Kidney (tissue), 14 donors: ENCODE results near the gene SLC1A2. TPM values are rescaled to one million over a fixed set of nuclear protein-coding genes. Genes with fewer than 3 reads are reported as not detected.

Experiments
- DNase-seq, 5 donors: peaks; one replicate each; pipeline ENCODE4 v3.0.0-alpha.2; 2013 to 2020
- FAIRE-seq: peaks from 2 replicates; lab custom pipeline; 2012; peaks lifted over from hg19 to GRCh38; lab: Jason Lieb, UNC
- H3K27ac ChIP-seq, 2 donors: one replicate each; pipeline ENCODE4 v1.7.0; 2013; ENCODE audit warnings: low read depth in 2 of 2, low read length in 2 of 2, inconsistent platforms in 1 of 2
- H3K27me3 ChIP-seq: one replicate; pipeline ENCODE4 v1.7.1; 2013; ENCODE audit warnings: low read length, inconsistent platforms; ENCODE audit not compliant: control insufficient read depth, insufficient read depth
- H3K36me3 ChIP-seq, 3 donors: one replicate each; pipeline versions ENCODE4 v1.7.0 to v1.7.1; 2013; ENCODE audit warnings: low read length in 3 of 3, control low read depth in 1 of 3, inconsistent platforms in 1 of 3; ENCODE audit not compliant: insufficient read depth in 3 of 3, control insufficient read depth in 2 of 3
- H3K4me1 ChIP-seq, 3 donors: one replicate each; pipeline versions ENCODE4 v1.7.0 to v1.7.1; 2013; ENCODE audit warnings: low read length in 3 of 3, inconsistent platforms in 1 of 3, low read depth in 1 of 3; ENCODE audit not compliant: control insufficient read depth in 2 of 3, insufficient read depth in 2 of 3
- H3K4me3 ChIP-seq, 3 donors: one replicate each; pipeline versions ENCODE4 v1.7.0 to v1.8.1; 2013; ENCODE audit warnings: low read length in 3 of 3, control low read depth in 1 of 3, inconsistent platforms in 1 of 3
- H3K9ac ChIP-seq, 3 donors: one replicate each; pipeline versions ENCODE4 v1.7.0 to v1.7.1; 2013; ENCODE audit warnings: low read length in 3 of 3, control low read depth in 1 of 3, inconsistent platforms in 1 of 3
- H3K9me3 ChIP-seq, 3 donors: one replicate each; pipeline versions ENCODE4 v1.7.0 to v1.7.1; 2013; ENCODE audit warnings: low read length in 3 of 3, control low read depth in 1 of 3, inconsistent platforms in 1 of 3; ENCODE audit not compliant: control insufficient read depth in 2 of 3, insufficient read depth in 1 of 3
- intact Hi-C: fragments of 100-400 bp; cut with DNase I; formaldehyde crosslinking; loops from one replicate; pipeline ENCODE4 v1.11.1; 2022
- polyA plus RNA-seq: library from polyadenylated mRNA; stranded (reverse); fragments of 350-450 nt; fragmentation: Illumina TruSeq; extraction: RNeasy Lipid Tissue Mini Kit (QIAGEN cat#74804); gene quantifications from one replicate; pipeline ENCODE4 v1.2.3, GENCODE V29; 2014; ENCODE audit warnings: low read depth, low replicate concordance; ENCODE audit not compliant: insufficient read depth
- total RNA-seq: library from RNA; stranded (reverse); fragmentation: NEBNext Ultra II Directional; extraction: Animal tissue kit (Norgen Biotek cat#: 25700); gene quantifications from one replicate; pipeline ENCODE4 v1.2.1, GENCODE V29; 2021
- TF ChIP-seq, protein P1 (sequence below): IDR thresholded peaks from 3 replicates; pipeline ENCODE4 v1.5.1; 2012; ENCODE audit warnings: mild to moderate bottlenecking, moderate library complexity, borderline replicate concordance; ENCODE audit not compliant: insufficient read depth; ENCODE audit errors: extremely low read depth
- donor health status: control.
- donor health status: control.
- donor health status: control.
- donor health status: control.
- donor health status: control.
- donor health status: DM: yes; HTN: yes; CAD: no.
- donor health status: Normal renal cell carcinoma (clear cell type).

Gene SLC1A2
- total and polyA plus RNA-seq, 2 donors from 2014 or later = 0.11 to 0.28 TPM

DNA sequence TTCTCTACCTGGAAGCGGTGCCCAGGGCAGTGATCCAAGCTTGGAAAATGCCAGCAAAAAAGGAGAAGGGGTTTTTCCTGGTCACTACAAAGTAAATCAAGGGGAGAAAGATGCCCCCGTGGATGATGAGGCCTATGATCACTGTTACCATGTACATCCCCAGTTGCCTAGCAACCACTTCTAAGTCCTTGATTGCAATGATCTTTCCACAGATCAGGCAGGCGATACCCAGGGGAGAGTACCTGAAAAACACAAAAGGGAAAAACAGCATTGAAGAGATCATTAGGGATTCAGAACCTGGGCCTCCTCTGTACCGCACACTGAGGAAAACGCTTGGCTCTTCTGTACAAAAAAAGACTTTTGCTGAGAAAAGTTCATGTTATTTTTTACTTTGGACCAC is 127.1 kb downstream of the SLC1A2 start:
- Histone ChIP-seq H3K36me3 (no peaks in the 10 kb centered on the region), H3K9ac (no peak overlapping the region), H3K9me3 (no peaks in the 10 kb centered on the region), H3K27ac (no peak overlapping the region), H3K27me3 (no peaks in the 10 kb centered on the region), H3K4me3 (no peak overlapping the region), H3K4me1 (no peaks in the 10 kb centered on the region)
- FAIRE-seq (no peak), DNase-seq (no peak)
- intact Hi-C loops = no loop called here
- TF ChIP-seq, protein P1, sequence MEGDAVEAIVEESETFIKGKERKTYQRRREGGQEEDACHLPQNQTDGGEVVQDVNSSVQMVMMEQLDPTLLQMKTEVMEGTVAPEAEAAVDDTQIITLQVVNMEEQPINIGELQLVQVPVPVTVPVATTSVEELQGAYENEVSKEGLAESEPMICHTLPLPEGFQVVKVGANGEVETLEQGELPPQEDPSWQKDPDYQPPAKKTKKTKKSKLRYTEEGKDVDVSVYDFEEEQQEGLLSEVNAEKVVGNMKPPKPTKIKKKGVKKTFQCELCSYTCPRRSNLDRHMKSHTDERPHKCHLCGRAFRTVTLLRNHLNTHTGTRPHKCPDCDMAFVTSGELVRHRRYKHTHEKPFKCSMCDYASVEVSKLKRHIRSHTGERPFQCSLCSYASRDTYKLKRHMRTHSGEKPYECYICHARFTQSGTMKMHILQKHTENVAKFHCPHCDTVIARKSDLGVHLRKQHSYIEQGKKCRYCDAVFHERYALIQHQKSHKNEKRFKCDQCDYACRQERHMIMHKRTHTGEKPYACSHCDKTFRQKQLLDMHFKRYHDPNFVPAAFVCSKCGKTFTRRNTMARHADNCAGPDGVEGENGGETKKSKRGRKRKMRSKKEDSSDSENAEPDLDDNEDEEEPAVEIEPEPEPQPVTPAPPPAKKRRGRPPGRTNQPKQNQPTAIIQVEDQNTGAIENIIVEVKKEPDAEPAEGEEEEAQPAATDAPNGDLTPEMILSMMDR = no peak

DNA sequence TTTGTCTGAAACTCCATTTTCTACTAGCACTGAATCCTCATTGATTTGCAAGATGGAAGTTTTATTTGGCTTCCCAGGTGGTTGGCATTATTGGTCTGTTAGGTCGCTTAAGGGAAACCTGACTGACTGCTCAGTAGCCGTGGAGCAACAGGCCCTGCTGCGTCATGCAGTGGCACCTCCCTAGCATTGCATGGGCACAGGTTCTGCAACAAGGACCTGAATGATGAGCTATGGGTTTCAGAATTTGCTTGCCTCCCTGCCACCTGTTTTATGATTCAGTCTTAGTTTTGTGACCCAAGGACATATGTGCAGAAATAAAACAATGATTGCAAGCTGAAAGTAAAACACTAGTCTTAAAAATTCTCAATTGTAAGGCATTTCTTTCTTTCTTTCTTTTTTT is 128.5 kb downstream of the SLC1A2 start:
- H3K36me3 ChIP-seq = no peaks in the 10 kb centered on the region
- no peak overlapping the region for H3K4me3 ChIP-seq
- H3K27ac ChIP-seq = no peak overlapping the region
- FAIRE-seq = no peak
- H3K27me3 ChIP-seq = no peaks in the 10 kb centered on the region
- no peak overlapping the region for H3K9ac ChIP-seq
- TF ChIP-seq, protein P1 = no peak
- no peaks in the 10 kb centered on the region for H3K9me3 ChIP-seq
- H3K4me1 ChIP-seq = no peaks in the 10 kb centered on the region
- no peak for DNase-seq
- intact Hi-C loops = no loop called here

DNA sequence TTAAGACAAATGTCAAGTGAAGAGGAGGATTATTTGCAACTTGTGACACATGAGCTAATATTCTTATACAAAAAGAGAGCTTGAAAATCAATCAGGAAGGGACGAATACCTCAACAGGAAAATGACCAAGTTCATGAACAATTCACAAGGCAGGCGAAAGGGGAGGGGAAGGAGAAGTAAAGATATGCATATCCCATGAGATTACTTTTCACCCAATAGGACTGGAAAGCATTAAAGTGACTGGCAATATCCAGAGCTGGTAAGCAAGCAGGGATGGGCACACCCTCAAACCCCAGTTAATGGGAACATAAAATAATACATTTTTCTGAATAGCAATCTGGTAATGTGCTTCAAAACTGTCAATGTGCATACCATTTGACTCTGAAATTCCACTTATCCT is 129.5 kb downstream of the SLC1A2 start:
- FAIRE-seq = no peak
- TF ChIP-seq, protein P1 = no peak
- Histone ChIP-seq H3K36me3 (no peaks in the 10 kb centered on the region), H3K27me3 (no peaks in the 10 kb centered on the region), H3K9ac (no peak overlapping the region), H3K4me3 (no peak overlapping the region), H3K27ac (no peak overlapping the region), H3K4me1 (no peaks in the 10 kb centered on the region), H3K9me3 (no peaks in the 10 kb centered on the region)
- DNase-seq = no peak
- intact Hi-C loops = no loop called here
